PC-3 (cell line): ENCODE data around the gene MYH15. TPM values are rescaled to one million over a fixed set of nuclear protein-coding genes. Genes with fewer than 3 reads are reported as not detected.
A peak's percentile ranks its signal among the peaks of the same experiment; 100 is the strongest.

Experiments
- ATAC-seq: fragments of 200-7000 bp; cut with Tn5 transposase; 2 replicates; pipeline ENCODE4 v1.9.1; 2020; ENCODE audit warnings: mild to moderate bottlenecking, moderate library complexity
- BruUV-seq: library from RNA; stranded (reverse); fragments of 400-500 nt; replicated peaks from 2 replicates; lab custom pipeline; 2021; lab: Mats Ljungman, UMichigan
- CTCF ChIA-PET: fragments of 300-600 bp; sonication (Branson Sonifier 250); formaldehyde crosslinking; loops from one replicate; lab custom pipeline; 2022; ENCODE audit warnings: antibody characterized with exemption; lab: Charles Lee
- POLR2A ChIA-PET: fragments of 300-600 bp; sonication (Branson Sonifier 250); formaldehyde crosslinking; loops from one replicate; lab custom pipeline; 2022; ENCODE audit warnings: antibody characterized with exemption; ENCODE audit not compliant: unreplicated experiment; lab: Charles Lee
- DNase-seq: peaks from one replicate; pipeline ENCODE4 v3.0.0-alpha.2; 2015
- H2AFZ ChIP-seq: fragments of 300-600 bp; sonication (generic); 2 replicates; pipeline ENCODE4 v1.6.0; 2016; ENCODE audit warnings: antibody characterized with exemption, low read length
- H3F3A ChIP-seq: fragments of 300-600 bp; sonication (generic); one replicate; pipeline ENCODE4 v1.6.0; 2017; ENCODE audit warnings: antibody characterized with exemption, low read length, control low read depth, mild to moderate bottlenecking; ENCODE audit not compliant: unreplicated experiment
- H3K27ac ChIP-seq: fragments of 300-600 bp; sonication (generic); 2 replicates; pipeline ENCODE4 v1.5.1; 2016; ENCODE audit warnings: mild to moderate bottlenecking, low read length
- H3K27me3 ChIP-seq: fragments of 300-600 bp; sonication (generic); 2 replicates; pipeline ENCODE4 v1.6.1; 2016; ENCODE audit warnings: low read length, mixed read lengths
- H3K36me3 ChIP-seq: fragments of 300-600 bp; sonication (generic); 2 replicates; pipeline ENCODE4 v1.6.1; 2016; ENCODE audit warnings: low read depth, mixed run types, low read length, mixed read lengths
- H3K4me1 ChIP-seq: fragments of 300-600 bp; sonication (generic); 2 replicates; pipeline ENCODE4 v1.5.1; 2016; ENCODE audit warnings: low read length; ENCODE audit not compliant: insufficient read depth
- H3K4me2 ChIP-seq: fragments of 300-600 bp; sonication (generic); 2 replicates; pipeline ENCODE4 v1.6.0; 2016; ENCODE audit warnings: low read length
- H3K4me3 ChIP-seq: fragments of 300-600 bp; sonication (generic); 2 replicates; pipeline ENCODE4 v1.5.1; 2016; ENCODE audit warnings: mild to moderate bottlenecking, low read length, mixed read lengths
- H3K79me2 ChIP-seq: fragments of 300-600 bp; sonication (generic); 2 replicates; pipeline ENCODE4 v1.6.1; 2017; ENCODE audit warnings: low read length, mixed read lengths
- H3K9ac ChIP-seq: fragments of 300-600 bp; sonication (generic); 2 replicates; pipeline ENCODE4 v1.6.0; 2016; ENCODE audit warnings: mild to moderate bottlenecking, low read length
- H3K9me2 ChIP-seq: fragments of 300-600 bp; sonication (generic); replicated peaks from 2 replicates; pipeline ENCODE4 v1.6.1; 2016; ENCODE audit warnings: mixed run types, low read length, mixed read lengths
- H3K9me3 ChIP-seq: fragments of 300-600 bp; sonication (generic); 2 replicates; pipeline ENCODE4 v1.6.1; 2016; ENCODE audit warnings: low read length, mixed read lengths
- H4K20me1 ChIP-seq: fragments of 300-600 bp; sonication (generic); 2 replicates; pipeline ENCODE4 v1.6.1; 2016; ENCODE audit warnings: low read length, mixed read lengths
- CTCF ChIP-seq: fragments of 300-600 bp; sonication (generic); conservative IDR thresholded peaks from 2 replicates; pipeline ENCODE4 v1.5.1; 2017; ENCODE audit warnings: antibody characterized with exemption, low read depth, mild to moderate bottlenecking, low read length
- EZH2 ChIP-seq: fragments of 300-600 bp; sonication (generic); IDR thresholded peaks from one replicate; pipeline ENCODE4 v1.6.1; 2017; ENCODE audit warnings: antibody characterized with exemption, mild to moderate bottlenecking, low read length; ENCODE audit not compliant: unreplicated experiment
- EZH2phosphoT487 ChIP-seq: fragments of 300-600 bp; sonication (generic); IDR thresholded peaks from 2 replicates; pipeline ENCODE4 v1.6.1; 2018; ENCODE audit warnings: mild to moderate bottlenecking, antibody characterized with exemption, low read length, borderline replicate concordance
- intact Hi-C: fragments of 100-400 bp; cut with micrococcal nuclease; formaldehyde crosslinking; loops from 2 replicates; pipeline ENCODE4 v1.9.0; 2023
- total RNA-seq: library from RNA; depleted of rRNA; stranded (reverse); fragments of >200 nt; gene quantifications from 2 replicates; pipeline ENCODE4 v1.2.3, GENCODE V29; 2014

MYH15 gene
- total RNA-seq, 1 experiment from 2014 or later, result 2.4 TPM

GRCh38 chr3:108497271-108497670 is 13.1 kb downstream of the MYH15 start:
- H2AFZ ChIP-seq, result no peak overlapping the region
- no peaks in the 10 kb centered on the region for H4K20me1 ChIP-seq
- no peak for ATAC-seq
- no peak overlapping the region for H3K27ac ChIP-seq
- H3K27me3 ChIP-seq, result no peaks in the 10 kb centered on the region
- no peak overlapping the region for H3K4me3 ChIP-seq
- no peak for TF ChIP-seq EZH2phosphoT487
- TF ChIP-seq EZH2, result no peak
- no peak for TF ChIP-seq CTCF
- no peak overlapping the region for H3K4me2 ChIP-seq
- no peak for DNase-seq
- intact Hi-C loops, result no loop called here
- no peaks in the 10 kb centered on the region for H3F3A ChIP-seq
- H3K9me3 ChIP-seq, result no peaks in the 10 kb centered on the region
- H3K4me1 ChIP-seq, result no peaks in the 10 kb centered on the region
- no peak overlapping the region for H3K9ac ChIP-seq
- no peaks in the 10 kb centered on the region for H3K9me2 ChIP-seq
- ChIA-PET POLR2A (no interaction called here), CTCF (no interaction called here)
- H3K79me2 ChIP-seq, result no peaks in the 10 kb centered on the region
- H3K36me3 ChIP-seq, result no peaks in the 10 kb centered on the region
- BruUV-seq, result no TSS peak

GRCh38 chr3:108495717-108496116 is 14.7 kb downstream of the MYH15 start:
- Histone ChIP-seq H3K9ac (no peak overlapping the region), H2AFZ (no peak overlapping the region), H4K20me1 (no peaks in the 10 kb centered on the region), H3K27me3 (no peaks in the 10 kb centered on the region), H3K79me2 (no peaks in the 10 kb centered on the region), H3K9me2 (no peaks in the 10 kb centered on the region), H3K9me3 (no peaks in the 10 kb centered on the region), H3K4me2 (no peak overlapping the region), H3K27ac (no peak overlapping the region), H3K36me3 (no peaks in the 10 kb centered on the region), H3K4me1 (no peaks in the 10 kb centered on the region), H3K4me3 (no peak overlapping the region), H3F3A (no peaks in the 10 kb centered on the region)
- no TSS peak for BruUV-seq
- POLR2A ChIA-PET, result no interaction called here
- no peak for ATAC-seq
- intact Hi-C loops, result loop anchor here (1.0 kb wide), 1 partner anchor 53 kb away; no protein-coding TSS in a partner anchor
- CTCF ChIA-PET, result interaction anchor here (0.6 to 1.6 kb wide), 2 partner anchors 49 to 57 kb away, joined by 3 to 7 read pairs; no protein-coding TSS in a partner anchor
- TF ChIP-seq EZH2phosphoT487 (no peak), CTCF (no peak), EZH2 (no peak)
- no peak for DNase-seq

- Histone ChIP-seq H3K4me2 (no peak overlapping the region), H3K4me1 (no peaks in the 10 kb centered on the region), H3K4me3 (no peak overlapping the region), H4K20me1 (no peaks in the 10 kb centered on the region), H3K36me3 (no peaks in the 10 kb centered on the region), H3K79me2 (no peaks in the 10 kb centered on the region), H2AFZ (0 out of 2 replicates have a peak overlapping the region, but pooled peaks have one; percentile 17), H3K9me3 (no peaks in the 10 kb centered on the region), H3K9me2 (no peaks in the 10 kb centered on the region), H3K9ac (no peak overlapping the region), H3F3A (no peaks in the 10 kb centered on the region), H3K27ac (no peak overlapping the region), H3K27me3 (no peaks in the 10 kb centered on the region)
- intact Hi-C loops, result loop anchor here (1.0 kb wide), 1 partner anchor 53 kb away; no protein-coding TSS in a partner anchor
- POLR2A ChIA-PET, result interaction anchor here (0.5 kb wide), 1 partner anchor 343 kb away, joined by 3 read pairs; no protein-coding TSS in a partner anchor
- DNase-seq (no peak), ATAC-seq (peak; percentile 46)
- BruUV-seq, result no TSS peak
- CTCF ChIA-PET, result interaction anchor here (0.6 to 1.6 kb wide), 3 partner anchors 50 to 94 kb away, joined by 3 to 7 read pairs (median 3); partner anchors contain the start of genes CIP2A and DZIP3
- TF ChIP-seq EZH2phosphoT487 (no peak), CTCF (no peak), EZH2 (no peak)
Observed at GRCh38 chr3:108494906-108495531, 15.4 kb downstream of the MYH15 start.
